Right atrium auricular region (tissue), 2 donors: ENCODE results near the gene RNF10. TPM values are rescaled to one million over a fixed set of nuclear protein-coding genes. Genes with fewer than 3 reads are reported as not detected.
"Not testable (repeated sequence)": the region's sequence is repeated elsewhere in the genome, so short reads cannot be mapped to it uniquely, and the experiment has no call there.

Experiments
- DNase-seq: peaks from one replicate; pipeline ENCODE4 v3.0.0-alpha.2; 2019; ENCODE audit warnings: low spot score
- H3K27ac ChIP-seq, 2 donors: fragments of 200-600 bp; sonication (generic); 1 replicate in 1 of 2; 2 replicates in 1 of 2; pipeline ENCODE4 v1.5.1; 2016 to 2019
- H3K27me3 ChIP-seq, 2 donors: fragments of 200-600 bp; sonication (generic); one replicate each; pipeline versions ENCODE4 v1.5.1 to v1.6.0; 2017 to 2019
- H3K36me3 ChIP-seq: fragments of 200-600 bp; sonication (generic); one replicate; pipeline ENCODE4 v1.5.1; 2016
- H3K4me1 ChIP-seq, 2 donors: fragments of 200-600 bp; sonication (generic); one replicate each; pipeline versions ENCODE4 v1.5.1 to v1.6.0; 2017 to 2019
- H3K4me3 ChIP-seq, 2 donors: fragments of 200-600 bp; sonication (generic); 1 replicate in 1 of 2; 2 replicates in 1 of 2; pipeline ENCODE4 v1.5.1; 2017 to 2019; ENCODE audit warnings: mild to moderate bottlenecking in 1 of 2, moderate library complexity in 1 of 2
- H3K9me3 ChIP-seq, 2 donors: fragments of 200-600 bp; sonication (generic); one replicate each; pipeline ENCODE4 v1.5.1; 2019
- total RNA-seq, 2 donors: library from RNA; depleted of rRNA; stranded (reverse); fragments of >200 nt; gene quantifications; one replicate each; pipeline ENCODE4 v1.1.0, GENCODE V29; 2016
- TF ChIP-seq, protein P1 (sequence below), 2 donors: fragments of 200-600 bp; sonication (generic); IDR thresholded peaks; one replicate each; pipeline ENCODE4 v1.5.1; 2019; ENCODE audit warnings: antibody characterized with exemption in 2 of 2

The RNF10 gene
- total RNA-seq, 2 donors from 2014 or later: 166 to 168 TPM

DNA sequence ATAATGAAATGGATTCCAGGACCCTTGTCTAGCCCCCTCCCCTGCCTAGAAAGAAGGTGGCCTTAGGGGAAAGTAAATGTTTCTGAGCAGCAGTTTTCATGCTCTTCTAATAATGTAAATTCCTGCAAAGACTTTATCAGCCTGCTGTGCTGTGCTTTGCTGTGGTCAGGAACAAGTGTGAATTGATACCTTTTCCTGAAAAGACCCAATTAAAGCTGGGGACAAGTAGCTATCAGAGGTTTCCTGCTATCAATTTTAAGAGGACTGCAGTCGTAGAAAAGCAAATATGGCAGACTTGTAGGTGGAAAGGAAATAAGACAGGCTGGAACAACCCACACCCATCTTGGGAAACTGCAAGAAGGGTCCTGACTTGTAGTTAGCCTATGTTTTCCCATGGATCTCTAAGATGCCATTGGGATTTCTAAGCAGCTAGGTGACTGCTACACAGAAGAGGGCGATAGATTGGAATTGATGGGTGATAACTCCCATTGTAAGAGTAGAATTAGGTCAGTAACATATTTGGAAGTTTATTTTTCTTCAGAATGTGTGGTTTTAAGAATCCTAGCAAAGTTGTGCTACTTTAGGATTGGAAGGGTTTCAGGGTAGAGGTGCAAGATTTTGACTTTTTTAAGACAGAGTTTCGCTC is 35.2 kb upstream of the RNF10 start:
- Histone ChIP-seq H3K9me3 (no peaks in the 10 kb centered on the region), H3K27ac (no peak overlapping the region), H3K4me1 (peaks cover 0 to 26% of the 10 kb centered on the region in 2 donors), H3K4me3 (no peak overlapping the region), H3K27me3 (no peaks in the 10 kb centered on the region), H3K36me3 (peaks cover 43% of the 10 kb centered on the region)
- no peak for DNase-seq
- TF ChIP-seq, protein P1, sequence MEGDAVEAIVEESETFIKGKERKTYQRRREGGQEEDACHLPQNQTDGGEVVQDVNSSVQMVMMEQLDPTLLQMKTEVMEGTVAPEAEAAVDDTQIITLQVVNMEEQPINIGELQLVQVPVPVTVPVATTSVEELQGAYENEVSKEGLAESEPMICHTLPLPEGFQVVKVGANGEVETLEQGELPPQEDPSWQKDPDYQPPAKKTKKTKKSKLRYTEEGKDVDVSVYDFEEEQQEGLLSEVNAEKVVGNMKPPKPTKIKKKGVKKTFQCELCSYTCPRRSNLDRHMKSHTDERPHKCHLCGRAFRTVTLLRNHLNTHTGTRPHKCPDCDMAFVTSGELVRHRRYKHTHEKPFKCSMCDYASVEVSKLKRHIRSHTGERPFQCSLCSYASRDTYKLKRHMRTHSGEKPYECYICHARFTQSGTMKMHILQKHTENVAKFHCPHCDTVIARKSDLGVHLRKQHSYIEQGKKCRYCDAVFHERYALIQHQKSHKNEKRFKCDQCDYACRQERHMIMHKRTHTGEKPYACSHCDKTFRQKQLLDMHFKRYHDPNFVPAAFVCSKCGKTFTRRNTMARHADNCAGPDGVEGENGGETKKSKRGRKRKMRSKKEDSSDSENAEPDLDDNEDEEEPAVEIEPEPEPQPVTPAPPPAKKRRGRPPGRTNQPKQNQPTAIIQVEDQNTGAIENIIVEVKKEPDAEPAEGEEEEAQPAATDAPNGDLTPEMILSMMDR (IDR thresholded peaks at IDR 0.05): no peak

DNA sequence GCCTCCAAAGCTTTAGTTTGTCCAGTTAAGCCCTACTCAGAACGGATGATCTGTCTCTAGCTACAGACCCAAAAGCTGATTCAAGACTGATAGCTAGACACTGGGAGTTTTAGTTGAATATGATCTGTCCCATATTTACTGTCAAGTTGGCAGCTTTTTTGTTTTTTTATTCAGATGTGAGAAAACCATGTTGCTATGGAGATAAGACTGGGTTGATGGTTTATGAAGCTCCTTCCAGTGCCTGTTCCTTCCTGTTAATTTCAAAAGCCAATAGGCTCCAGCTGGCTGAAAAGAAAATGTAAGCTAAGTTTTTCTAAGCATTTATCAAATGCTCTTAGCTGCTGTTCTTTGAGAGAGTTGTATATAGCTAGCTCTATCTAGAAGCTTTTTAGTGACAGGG is 33.6 kb upstream of the RNF10 start:
- no peak for DNase-seq
- TF ChIP-seq, protein P1 (IDR thresholded peaks at IDR 0.05): no peak
- Histone ChIP-seq H3K9me3 (no peaks in the 10 kb centered on the region), H3K4me1 (peaks cover 0 to 16% of the 10 kb centered on the region in 2 donors), H3K27ac (no peak overlapping the region), H3K27me3 (no peaks in the 10 kb centered on the region), H3K4me3 (no peak overlapping the region), H3K36me3 (peaks cover 44% of the 10 kb centered on the region)

DNA sequence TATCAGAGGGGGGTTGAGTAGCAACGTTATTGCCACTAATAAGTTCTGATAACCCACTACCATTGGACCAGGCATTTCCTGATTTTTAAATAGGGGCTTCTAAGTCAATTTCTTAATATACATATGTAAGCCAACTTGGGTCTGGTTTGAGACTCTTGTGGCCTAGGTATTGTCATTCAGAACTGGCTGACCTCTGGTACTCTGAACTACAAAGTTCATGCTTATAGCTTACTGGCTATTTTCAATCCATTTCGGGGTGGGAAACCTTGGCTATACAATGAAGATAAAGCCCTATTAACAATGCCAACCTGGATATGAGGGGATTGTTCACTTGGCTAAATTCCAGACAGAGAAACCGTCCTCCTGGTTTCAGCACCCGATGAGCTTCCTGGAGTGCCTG is 29.6 kb upstream of the RNF10 start:
- TF ChIP-seq, protein P1 (IDR thresholded peaks at IDR 0.05): no peak
- peaks cover 48% of the 10 kb centered on the region for H3K36me3 ChIP-seq

DNA sequence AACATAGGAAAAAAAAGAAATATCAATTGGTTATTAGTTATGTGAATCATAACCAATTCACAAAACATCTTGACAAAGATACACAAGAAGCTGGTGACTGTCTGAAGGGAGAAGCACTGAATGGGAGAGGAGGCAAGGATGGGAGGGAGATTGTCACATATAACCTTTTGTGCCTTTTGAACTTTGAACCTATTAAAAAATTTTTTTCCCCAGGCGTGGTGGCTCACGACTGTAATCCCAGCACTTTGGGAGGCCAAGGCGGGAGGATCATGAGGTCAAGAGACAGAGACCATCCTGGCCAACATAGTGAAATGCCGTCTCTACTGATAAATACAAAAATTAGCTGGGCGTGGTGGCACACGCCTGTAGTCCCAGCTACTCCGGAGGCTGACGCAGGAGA is 25.6 kb upstream of the RNF10 start:
- TF ChIP-seq, protein P1 (IDR thresholded peaks at IDR 0.05): no peak
- Histone ChIP-seq H3K4me3 (no peak overlapping the region), H3K9me3 (no peaks in the 10 kb centered on the region), H3K27ac (no peak overlapping the region), H3K27me3 (no peaks in the 10 kb centered on the region), H3K36me3 (peaks cover 51% of the 10 kb centered on the region), H3K4me1 (no peaks in the 10 kb centered on the region)
- DNase-seq: no peak

More for the DNA sequence above, 29.6 kb upstream of the RNF10 start:
- no peaks in the 10 kb centered on the region for H3K4me1 ChIP-seq
- no peaks in the 10 kb centered on the region for H3K27me3 ChIP-seq
- no peaks in the 10 kb centered on the region for H3K9me3 ChIP-seq
- no peak overlapping the region for H3K27ac ChIP-seq
- H3K4me3 ChIP-seq: no peak overlapping the region
- DNase-seq: no peak

DNA sequence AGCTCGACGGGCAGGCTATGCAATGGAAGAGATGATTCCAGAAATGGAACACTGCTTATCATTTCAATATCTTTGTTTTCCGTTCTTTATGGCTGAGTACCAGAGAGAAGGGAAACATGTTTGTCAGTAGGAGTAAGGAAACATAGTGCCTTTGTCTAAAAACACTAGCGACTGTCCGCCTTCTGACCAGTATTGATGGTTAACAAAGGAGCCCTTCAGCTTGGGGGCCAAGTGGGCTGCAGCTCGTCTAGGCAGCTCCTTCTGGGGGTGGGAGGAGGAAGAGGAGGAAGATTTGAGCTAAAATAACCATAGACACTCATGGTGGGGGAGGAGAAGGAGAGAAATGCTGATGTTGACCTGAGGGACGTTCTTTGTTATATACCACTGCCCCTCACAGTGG is 20.2 kb upstream of the RNF10 start:
- Histone ChIP-seq H3K27me3 (no peaks in the 10 kb centered on the region), H3K27ac (no peak overlapping the region), H3K4me3 (no peak overlapping the region), H3K9me3 (no peaks in the 10 kb centered on the region), H3K36me3 (peaks cover 48% of the 10 kb centered on the region), H3K4me1 (no peaks in the 10 kb centered on the region)
- DNase-seq: no peak
- TF ChIP-seq, protein P1 (IDR thresholded peaks at IDR 0.05): no peak

DNA sequence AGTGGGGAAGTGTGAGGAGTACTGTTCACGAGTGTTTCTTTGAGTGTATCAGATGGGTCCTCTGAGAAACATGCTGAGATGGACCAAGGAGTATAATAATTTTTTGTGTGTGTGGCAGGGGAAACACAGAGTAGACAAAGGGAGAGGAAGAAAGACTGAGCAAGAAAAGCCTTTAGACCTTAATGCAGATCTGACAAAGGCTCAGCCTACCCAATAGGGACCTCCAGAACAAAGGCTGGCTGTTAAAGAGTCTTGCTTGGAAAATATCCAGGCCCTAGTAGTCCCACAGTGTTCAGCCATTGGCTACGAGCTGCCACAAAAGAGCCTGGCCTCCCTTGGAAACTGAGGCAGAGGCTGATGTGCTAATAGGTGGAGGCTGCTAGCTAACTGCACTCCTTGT is 18.7 kb upstream of the RNF10 start:
- H3K27ac ChIP-seq: no peak overlapping the region
- no peaks in the 10 kb centered on the region for H3K9me3 ChIP-seq
- H3K4me3 ChIP-seq: no peak overlapping the region
- H3K4me1 ChIP-seq: no peaks in the 10 kb centered on the region
- TF ChIP-seq, protein P1 (IDR thresholded peaks at IDR 0.05): no peak
- H3K27me3 ChIP-seq: no peaks in the 10 kb centered on the region
- DNase-seq: no peak
- peaks cover 35% of the 10 kb centered on the region for H3K36me3 ChIP-seq

DNA sequence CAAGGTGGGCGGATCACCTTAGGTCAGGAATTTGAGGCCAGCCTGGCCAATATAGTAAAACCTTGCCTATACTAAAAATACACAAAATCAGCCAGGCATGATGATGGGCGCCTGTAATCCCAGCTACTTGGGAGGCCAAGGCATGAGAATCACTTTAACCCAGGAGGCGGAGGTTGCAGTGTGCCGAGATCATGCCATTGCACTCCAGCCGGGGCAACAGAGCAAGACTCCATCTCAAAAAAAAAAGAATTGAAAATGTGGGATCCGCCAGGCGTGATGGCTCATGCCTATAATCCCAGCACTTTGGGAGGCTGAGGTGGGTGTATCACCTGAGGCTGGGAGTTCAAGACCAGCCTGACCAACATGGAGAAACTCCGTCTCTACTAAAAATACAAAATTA is 14.8 kb upstream of the RNF10 start:
- not testable (repeated sequence) for H3K9me3 ChIP-seq, H3K27me3 ChIP-seq, H3K4me1 ChIP-seq, DNase-seq, H3K4me3 ChIP-seq, H3K27ac ChIP-seq
- peaks cover 25% of the 10 kb centered on the region for H3K36me3 ChIP-seq
